ENCODE measurements around the gene PRKCA. TPM values are rescaled to one million over a fixed set of nuclear protein-coding genes. Genes with fewer than 3 reads are reported as not detected.

Gene PRKCA
- total and polyA plus RNA-seq, 10 of the 15 experiments (the other 5 are each of a cell fraction or from before 2014, with no cell fraction given) = 0.11 to 14.6 (median 0.72) TPM

DNA sequence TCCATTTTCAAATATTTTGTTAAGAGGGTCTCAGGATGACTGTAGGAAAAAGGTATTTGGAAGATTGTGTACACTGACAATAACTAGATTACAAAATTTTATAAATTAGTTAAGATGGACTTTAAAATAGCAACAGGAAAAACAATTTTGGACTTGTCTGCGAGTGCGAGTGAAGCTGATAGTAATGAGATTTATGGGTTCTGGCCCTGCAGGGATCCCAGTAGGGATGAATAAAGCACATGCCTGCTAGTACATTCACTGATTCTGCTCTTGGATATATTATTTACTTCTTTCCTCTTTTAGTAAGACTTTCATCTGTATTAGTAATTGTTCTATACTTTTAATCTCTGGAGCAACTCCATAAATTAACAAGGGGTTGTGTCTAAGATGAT, 28.2 kb downstream of the PRKCA start:
- no peaks in the 10 kb centered on the region for H3K4me1 ChIP-seq (ENCODE audit: control insufficient read depth, insufficient read depth, low read length)
- in situ Hi-C loops (cut with MboI) (no loop called here), intact Hi-C loops (cut with micrococcal nuclease; ENCODE audit: unreplicated experiment) (no loop called here)
- H3K4me3 ChIP-seq = no peak overlapping the region
- H3K36me3 ChIP-seq (ENCODE audit: control insufficient read depth in 2 of 2, insufficient read depth in 2 of 2, low read length in 1 of 2) = no peaks in the 10 kb centered on the region
- no TSS peak for BruUV-seq (replicated peaks)
- CTCF ChIA-PET = no interaction called here
- no peak overlapping the region for H2AFZ ChIP-seq (ENCODE audit: control insufficient read depth, low read depth, low read length)
- FAIRE-seq (no peak), DNase-seq (ENCODE audit: low read depth, low spot score) (no peak), ATAC-seq (no peak)
- no peak overlapping the region for H3K9ac ChIP-seq (ENCODE audit: control insufficient read depth, insufficient read depth, low read length)
- H3K27me3 ChIP-seq (replicated peaks in 1 of 2; ENCODE audit: control insufficient read depth in 2 of 2, insufficient read depth in 2 of 2, low read length in 1 of 2) = no peaks in the 10 kb centered on the region
- H4K20me1 ChIP-seq (ENCODE audit: control insufficient read depth, insufficient read depth) = no peaks in the 10 kb centered on the region
- no peak for TF ChIP-seq ZNF274 (IDR thresholded peaks at IDR 0.05; ENCODE audit: insufficient read depth, insufficient read length)
- no peak for TF ChIP-seq MYB (IDR thresholded peaks at IDR 0.05; ENCODE audit: borderline replicate concordance, low read depth, low read length)
- no peak for TF ChIP-seq NR2C1 (IDR thresholded peaks at IDR 0.05)
- no peak for TF ChIP-seq CHD2 (IDR thresholded peaks at IDR 0.05; ENCODE audit: borderline replicate concordance, low read depth, low read length)
- TF ChIP-seq, protein P1, sequence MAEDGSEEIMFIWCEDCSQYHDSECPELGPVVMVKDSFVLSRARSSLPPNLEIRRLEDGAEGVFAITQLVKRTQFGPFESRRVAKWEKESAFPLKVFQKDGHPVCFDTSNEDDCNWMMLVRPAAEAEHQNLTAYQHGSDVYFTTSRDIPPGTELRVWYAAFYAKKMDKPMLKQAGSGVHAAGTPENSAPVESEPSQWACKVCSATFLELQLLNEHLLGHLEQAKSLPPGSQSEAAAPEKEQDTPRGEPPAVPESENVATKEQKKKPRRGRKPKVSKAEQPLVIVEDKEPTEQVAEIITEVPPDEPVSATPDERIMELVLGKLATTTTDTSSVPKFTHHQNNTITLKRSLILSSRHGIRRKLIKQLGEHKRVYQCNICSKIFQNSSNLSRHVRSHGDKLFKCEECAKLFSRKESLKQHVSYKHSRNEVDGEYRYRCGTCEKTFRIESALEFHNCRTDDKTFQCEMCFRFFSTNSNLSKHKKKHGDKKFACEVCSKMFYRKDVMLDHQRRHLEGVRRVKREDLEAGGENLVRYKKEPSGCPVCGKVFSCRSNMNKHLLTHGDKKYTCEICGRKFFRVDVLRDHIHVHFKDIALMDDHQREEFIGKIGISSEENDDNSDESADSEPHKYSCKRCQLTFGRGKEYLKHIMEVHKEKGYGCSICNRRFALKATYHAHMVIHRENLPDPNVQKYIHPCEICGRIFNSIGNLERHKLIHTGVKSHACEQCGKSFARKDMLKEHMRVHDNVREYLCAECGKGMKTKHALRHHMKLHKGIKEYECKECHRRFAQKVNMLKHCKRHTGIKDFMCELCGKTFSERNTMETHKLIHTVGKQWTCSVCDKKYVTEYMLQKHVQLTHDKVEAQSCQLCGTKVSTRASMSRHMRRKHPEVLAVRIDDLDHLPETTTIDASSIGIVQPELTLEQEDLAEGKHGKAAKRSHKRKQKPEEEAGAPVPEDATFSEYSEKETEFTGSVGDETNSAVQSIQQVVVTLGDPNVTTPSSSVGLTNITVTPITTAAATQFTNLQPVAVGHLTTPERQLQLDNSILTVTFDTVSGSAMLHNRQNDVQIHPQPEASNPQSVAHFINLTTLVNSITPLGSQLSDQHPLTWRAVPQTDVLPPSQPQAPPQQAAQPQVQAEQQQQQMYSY (CRISPR knock-in tag; IDR thresholded peaks at IDR 0.05) = no peak
- TF ChIP-seq, protein P2, sequence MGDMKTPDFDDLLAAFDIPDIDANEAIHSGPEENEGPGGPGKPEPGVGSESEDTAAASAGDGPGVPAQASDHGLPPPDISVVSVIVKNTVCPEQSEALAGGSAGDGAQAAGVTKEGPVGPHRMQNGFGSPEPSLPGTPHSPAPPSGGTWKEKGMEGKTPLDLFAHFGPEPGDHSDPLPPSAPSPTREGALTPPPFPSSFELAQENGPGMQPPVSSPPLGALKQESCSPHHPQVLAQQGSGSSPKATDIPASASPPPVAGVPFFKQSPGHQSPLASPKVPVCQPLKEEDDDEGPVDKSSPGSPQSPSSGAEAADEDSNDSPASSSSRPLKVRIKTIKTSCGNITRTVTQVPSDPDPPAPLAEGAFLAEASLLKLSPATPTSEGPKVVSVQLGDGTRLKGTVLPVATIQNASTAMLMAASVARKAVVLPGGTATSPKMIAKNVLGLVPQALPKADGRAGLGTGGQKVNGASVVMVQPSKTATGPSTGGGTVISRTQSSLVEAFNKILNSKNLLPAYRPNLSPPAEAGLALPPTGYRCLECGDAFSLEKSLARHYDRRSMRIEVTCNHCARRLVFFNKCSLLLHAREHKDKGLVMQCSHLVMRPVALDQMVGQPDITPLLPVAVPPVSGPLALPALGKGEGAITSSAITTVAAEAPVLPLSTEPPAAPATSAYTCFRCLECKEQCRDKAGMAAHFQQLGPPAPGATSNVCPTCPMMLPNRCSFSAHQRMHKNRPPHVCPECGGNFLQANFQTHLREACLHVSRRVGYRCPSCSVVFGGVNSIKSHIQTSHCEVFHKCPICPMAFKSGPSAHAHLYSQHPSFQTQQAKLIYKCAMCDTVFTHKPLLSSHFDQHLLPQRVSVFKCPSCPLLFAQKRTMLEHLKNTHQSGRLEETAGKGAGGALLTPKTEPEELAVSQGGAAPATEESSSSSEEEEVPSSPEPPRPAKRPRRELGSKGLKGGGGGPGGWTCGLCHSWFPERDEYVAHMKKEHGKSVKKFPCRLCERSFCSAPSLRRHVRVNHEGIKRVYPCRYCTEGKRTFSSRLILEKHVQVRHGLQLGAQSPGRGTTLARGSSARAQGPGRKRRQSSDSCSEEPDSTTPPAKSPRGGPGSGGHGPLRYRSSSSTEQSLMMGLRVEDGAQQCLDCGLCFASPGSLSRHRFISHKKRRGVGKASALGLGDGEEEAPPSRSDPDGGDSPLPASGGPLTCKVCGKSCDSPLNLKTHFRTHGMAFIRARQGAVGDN (IDR thresholded peaks at IDR 0.05) = no peak
- no peak for TF ChIP-seq RAD51 (IDR thresholded peaks at IDR 0.05)
- no peak for TF ChIP-seq RUNX3 (IDR thresholded peaks at IDR 0.05; ENCODE audit: low read length)
- TF ChIP-seq WRNIP1 (IDR thresholded peaks at IDR 0.05; ENCODE audit: borderline replicate concordance, low read depth, low read length) = no peak
- no peak for TF ChIP-seq ASH2L (IDR thresholded peaks at IDR 0.05; ENCODE audit: borderline replicate concordance, low read depth)
- TF ChIP-seq, protein P3, sequence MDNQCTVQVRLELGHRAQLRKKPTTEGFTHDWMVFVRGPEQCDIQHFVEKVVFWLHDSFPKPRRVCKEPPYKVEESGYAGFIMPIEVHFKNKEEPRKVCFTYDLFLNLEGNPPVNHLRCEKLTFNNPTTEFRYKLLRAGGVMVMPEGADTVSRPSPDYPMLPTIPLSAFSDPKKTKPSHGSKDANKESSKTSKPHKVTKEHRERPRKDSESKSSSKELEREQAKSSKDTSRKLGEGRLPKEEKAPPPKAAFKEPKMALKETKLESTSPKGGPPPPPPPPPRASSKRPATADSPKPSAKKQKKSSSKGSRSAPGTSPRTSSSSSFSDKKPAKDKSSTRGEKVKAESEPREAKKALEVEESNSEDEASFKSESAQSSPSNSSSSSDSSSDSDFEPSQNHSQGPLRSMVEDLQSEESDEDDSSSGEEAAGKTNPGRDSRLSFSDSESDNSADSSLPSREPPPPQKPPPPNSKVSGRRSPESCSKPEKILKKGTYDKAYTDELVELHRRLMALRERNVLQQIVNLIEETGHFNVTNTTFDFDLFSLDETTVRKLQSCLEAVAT (IDR thresholded peaks at IDR 0.05) = no peak
- TF ChIP-seq, protein P4, sequence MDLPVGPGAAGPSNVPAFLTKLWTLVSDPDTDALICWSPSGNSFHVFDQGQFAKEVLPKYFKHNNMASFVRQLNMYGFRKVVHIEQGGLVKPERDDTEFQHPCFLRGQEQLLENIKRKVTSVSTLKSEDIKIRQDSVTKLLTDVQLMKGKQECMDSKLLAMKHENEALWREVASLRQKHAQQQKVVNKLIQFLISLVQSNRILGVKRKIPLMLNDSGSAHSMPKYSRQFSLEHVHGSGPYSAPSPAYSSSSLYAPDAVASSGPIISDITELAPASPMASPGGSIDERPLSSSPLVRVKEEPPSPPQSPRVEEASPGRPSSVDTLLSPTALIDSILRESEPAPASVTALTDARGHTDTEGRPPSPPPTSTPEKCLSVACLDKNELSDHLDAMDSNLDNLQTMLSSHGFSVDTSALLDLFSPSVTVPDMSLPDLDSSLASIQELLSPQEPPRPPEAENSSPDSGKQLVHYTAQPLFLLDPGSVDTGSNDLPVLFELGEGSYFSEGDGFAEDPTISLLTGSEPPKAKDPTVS (IDR thresholded peaks at IDR 0.05; ENCODE audit: low read depth, low read length) = no peak
- H3K27ac ChIP-seq (ENCODE audit: control insufficient read depth, insufficient read depth) = no peak overlapping the region
- POLR2A ChIA-PET = interaction anchor here (1.3 kb wide), 1 partner anchor 9 kb away, joined by 3 read pairs; no protein-coding TSS in a partner anchor
- RAD21 ChIA-PET (ENCODE audit: unreplicated experiment) = no interaction called here
- no peak overlapping the region for H3K4me2 ChIP-seq (ENCODE audit: control insufficient read depth, insufficient read depth)
- 81% methylated on average over 2 of the region's 2 CpGs for WGBS (ENCODE audit: insufficient coverage, insufficient replicate concordance, low lambda C conversion rate, missing lambda C conversion rate)
- H3K9me3 ChIP-seq (replicated peaks; ENCODE audit: control insufficient read depth, insufficient read depth, low read length) = no peaks in the 10 kb centered on the region
- SMC1A ChIA-PET (ENCODE audit: uncharacterized antibody, unreplicated experiment) = no interaction called here
- H3K79me2 ChIP-seq (ENCODE audit: control insufficient read depth, insufficient read depth, low read length) = no peaks in the 10 kb centered on the region

All from GM12878 (cell line).